Measurements from ENCODE around the gene RFX6. TPM values are rescaled to one million over a fixed set of nuclear protein-coding genes. Genes with fewer than 3 reads are reported as not detected.

Gene RFX6
- total RNA-seq, 2 donors from 2014 or later: 0.22 to 1.2 TPM

- H3K36me3 Mint-ChIP-seq (ENCODE audit: low read depth): no peaks in the 10 kb centered on the region
- H3K4me1 Mint-ChIP-seq: peaks cover 32% of the 10 kb centered on the region
- H3K27ac Mint-ChIP-seq: no peak overlapping the region
- H3K27me3 ChIP-seq (ENCODE audit: control insufficient read depth, insufficient read depth, low read length, poor library complexity, severe bottlenecking): peaks cover 14% of the 10 kb centered on the region
- peak; percentile 55 for DNase-seq
- H3K4me3 Mint-ChIP-seq: no peak overlapping the region
- no peaks in the 10 kb centered on the region for H3K9me3 ChIP-seq (ENCODE audit: control insufficient read depth, low read length)
- peaks cover 5% of the 10 kb centered on the region for H3K27me3 Mint-ChIP-seq (ENCODE audit: insufficient read depth)
- no peak overlapping the region for H3K27ac ChIP-seq (ENCODE audit: low read depth, low read length)
- no peak overlapping the region for H3K9ac ChIP-seq (ENCODE audit: extremely low read depth, low read length, poor library complexity, severe bottlenecking)
- TF ChIP-seq, protein P1, sequence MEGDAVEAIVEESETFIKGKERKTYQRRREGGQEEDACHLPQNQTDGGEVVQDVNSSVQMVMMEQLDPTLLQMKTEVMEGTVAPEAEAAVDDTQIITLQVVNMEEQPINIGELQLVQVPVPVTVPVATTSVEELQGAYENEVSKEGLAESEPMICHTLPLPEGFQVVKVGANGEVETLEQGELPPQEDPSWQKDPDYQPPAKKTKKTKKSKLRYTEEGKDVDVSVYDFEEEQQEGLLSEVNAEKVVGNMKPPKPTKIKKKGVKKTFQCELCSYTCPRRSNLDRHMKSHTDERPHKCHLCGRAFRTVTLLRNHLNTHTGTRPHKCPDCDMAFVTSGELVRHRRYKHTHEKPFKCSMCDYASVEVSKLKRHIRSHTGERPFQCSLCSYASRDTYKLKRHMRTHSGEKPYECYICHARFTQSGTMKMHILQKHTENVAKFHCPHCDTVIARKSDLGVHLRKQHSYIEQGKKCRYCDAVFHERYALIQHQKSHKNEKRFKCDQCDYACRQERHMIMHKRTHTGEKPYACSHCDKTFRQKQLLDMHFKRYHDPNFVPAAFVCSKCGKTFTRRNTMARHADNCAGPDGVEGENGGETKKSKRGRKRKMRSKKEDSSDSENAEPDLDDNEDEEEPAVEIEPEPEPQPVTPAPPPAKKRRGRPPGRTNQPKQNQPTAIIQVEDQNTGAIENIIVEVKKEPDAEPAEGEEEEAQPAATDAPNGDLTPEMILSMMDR (conservative IDR thresholded peaks at IDR 0.05): no peak
- no peak overlapping the region for H3K4me3 ChIP-seq (ENCODE audit: low read length)
- no peaks in the 10 kb centered on the region for H3K4me1 ChIP-seq (ENCODE audit: control insufficient read depth, insufficient read depth, low read length)
- H3K9me3 Mint-ChIP-seq: no peaks in the 10 kb centered on the region
- no peaks in the 10 kb centered on the region for H3K36me3 ChIP-seq (ENCODE audit: control insufficient read depth, insufficient read depth, low read length)
- WGBS, 2 experiments (ENCODE audit: insufficient coverage in 1 of 2, insufficient read length in 1 of 2): 31 to 81% methylated on average over 2 of the region's 3 CpGs
Measured at GRCh38 chr6:116884530-116884929, 7.5 kb downstream of the RFX6 start.

DNA sequence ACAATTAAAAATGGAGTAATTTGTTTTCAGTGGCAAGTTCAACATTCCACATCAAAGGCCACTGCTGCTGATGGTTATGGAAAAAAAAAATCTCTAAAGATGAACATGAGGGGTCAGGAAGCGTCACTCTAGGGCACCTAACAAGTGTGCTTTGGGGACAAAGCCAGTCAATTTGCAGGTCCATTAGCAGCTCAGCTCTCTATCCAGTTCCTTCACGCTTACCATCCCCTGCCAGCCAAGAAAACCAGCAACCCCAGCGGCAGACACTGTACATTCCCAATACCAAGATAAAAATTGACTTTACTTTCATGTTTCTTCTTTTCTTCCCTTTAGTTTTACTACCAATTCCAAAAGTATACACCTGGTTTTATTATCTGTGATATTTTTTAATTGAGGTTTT is 10.1 kb downstream of the RFX6 start:
- H3K9ac ChIP-seq (ENCODE audit: extremely low read depth, low read length, poor library complexity, severe bottlenecking): no peak overlapping the region
- DNase-seq: peak; percentile 64
- H3K9me3 ChIP-seq (ENCODE audit: control insufficient read depth, low read length): no peaks in the 10 kb centered on the region
- H3K9me3 Mint-ChIP-seq: no peaks in the 10 kb centered on the region
- no peak overlapping the region for H3K4me3 ChIP-seq (ENCODE audit: low read length)
- peaks cover 7% of the 10 kb centered on the region for H3K27me3 ChIP-seq (ENCODE audit: control insufficient read depth, insufficient read depth, low read length, poor library complexity, severe bottlenecking)
- H3K4me1 Mint-ChIP-seq: peaks cover 32% of the 10 kb centered on the region
- no peak overlapping the region for H3K4me3 Mint-ChIP-seq
- TF ChIP-seq, protein P1 (conservative IDR thresholded peaks at IDR 0.05): no peak
- no peak overlapping the region for H3K27ac ChIP-seq (ENCODE audit: low read depth, low read length)
- H3K36me3 Mint-ChIP-seq (ENCODE audit: low read depth): no peaks in the 10 kb centered on the region
- H3K27ac Mint-ChIP-seq: no peak overlapping the region
- H3K36me3 ChIP-seq (ENCODE audit: control insufficient read depth, insufficient read depth, low read length): no peaks in the 10 kb centered on the region
- 53 to 63% methylated on average over 2 to 3 of the region's 3 CpGs for WGBS, 2 experiments (ENCODE audit: insufficient coverage in 1 of 2, insufficient read length in 1 of 2)
- H3K4me1 ChIP-seq (ENCODE audit: control insufficient read depth, insufficient read depth, low read length): no peaks in the 10 kb centered on the region
- no peaks in the 10 kb centered on the region for H3K27me3 Mint-ChIP-seq (ENCODE audit: insufficient read depth)

- WGBS, 2 experiments (ENCODE audit: insufficient coverage in 1 of 2, insufficient read length in 1 of 2): 100% methylated on average over 1 of the region's 1 CpG
- H3K36me3 Mint-ChIP-seq (ENCODE audit: low read depth): no peaks in the 10 kb centered on the region
Measured at GRCh38 chr6:116887894-116888293, 10.9 kb downstream of the RFX6 start.

More at GRCh38 chr6:116887894-116888293, 10.9 kb downstream of the RFX6 start:
- Mint-ChIP-seq H3K27me3 (ENCODE audit: insufficient read depth) (no peaks in the 10 kb centered on the region), H3K4me1 (peaks cover 29% of the 10 kb centered on the region), H3K4me3 (no peak overlapping the region), H3K9me3 (no peaks in the 10 kb centered on the region), H3K27ac (no peak overlapping the region)
- H3K27ac ChIP-seq (ENCODE audit: low read depth, low read length): no peak overlapping the region
- no peaks in the 10 kb centered on the region for H3K4me1 ChIP-seq (ENCODE audit: control insufficient read depth, insufficient read depth, low read length)
- no peak overlapping the region for H3K9ac ChIP-seq (ENCODE audit: extremely low read depth, low read length, poor library complexity, severe bottlenecking)
- no peaks in the 10 kb centered on the region for H3K9me3 ChIP-seq (ENCODE audit: control insufficient read depth, low read length)
- DNase-seq: no peak
- peaks cover 7% of the 10 kb centered on the region for H3K27me3 ChIP-seq (ENCODE audit: control insufficient read depth, insufficient read depth, low read length, poor library complexity, severe bottlenecking)
- H3K36me3 ChIP-seq (ENCODE audit: control insufficient read depth, insufficient read depth, low read length): no peaks in the 10 kb centered on the region
- no peak overlapping the region for H3K4me3 ChIP-seq (ENCODE audit: low read length)
- TF ChIP-seq, protein P1 (conservative IDR thresholded peaks at IDR 0.05): no peak
